CD4-positive, alpha-beta T cell (primary cell): ENCODE measurements around the gene PRKAB2. TPM values are rescaled to one million over a fixed set of nuclear protein-coding genes. Genes with fewer than 3 reads are reported as not detected.

Source experiments
- ATAC-seq: fragments of 200-7000 bp; cut with Tn5 transposase; one replicate; pipeline ENCODE4 v1.10.0; 2022; ENCODE audit warnings: mild to moderate bottlenecking; ENCODE audit not compliant: poor library complexity
- CTCF ChIA-PET: fragments of 350-600 bp; sonication (Branson Sonifier 250); formaldehyde crosslinking; loops from one replicate; lab custom pipeline; 2021; ENCODE audit warnings: antibody characterized with exemption, inconsistent platforms; lab: Charles Lee
- POLR2A ChIA-PET: fragments of 350-600 bp; sonication (Branson Sonifier 250); formaldehyde crosslinking; loops from one replicate; lab custom pipeline; 2021; ENCODE audit warnings: antibody characterized with exemption, inconsistent platforms; lab: Charles Lee
- DNase-seq, 14 experiments: peaks; one replicate each; pipeline ENCODE4 v3.0.0-alpha.2; 2013 to 2020; ENCODE audit warnings: mixed read lengths in 2 of 14
- H3K27ac ChIP-seq, 2 donors: one replicate each; pipeline versions ENCODE4 v1.5.1 to v1.7.0; 2013; ENCODE audit warnings: low read length in 2 of 2, low read depth in 1 of 2, mild to moderate bottlenecking in 1 of 2
- H3K27me3 ChIP-seq, 2 experiments: 1 replicate in 1 of 2; 2 replicates in 1 of 2; pipeline versions ENCODE4 v1.6.1 to v1.7.0; 2013; ENCODE audit warnings: low read length in 2 of 2, control low read depth in 1 of 2, mild to moderate bottlenecking in 1 of 2, moderate library complexity in 1 of 2; ENCODE audit not compliant: insufficient read depth in 2 of 2, control insufficient read depth in 1 of 2
- H3K36me3 ChIP-seq: one replicate; pipeline ENCODE4 v1.6.1; 2013; ENCODE audit warnings: low read length, control low read depth; ENCODE audit not compliant: insufficient read depth
- H3K4me1 ChIP-seq: one replicate; pipeline ENCODE4 v1.6.1; 2013; ENCODE audit warnings: low read length, control low read depth; ENCODE audit not compliant: insufficient read depth
- H3K4me3 ChIP-seq: one replicate; pipeline ENCODE4 v1.5.1; 2013; ENCODE audit warnings: mild to moderate bottlenecking, low read length, moderate library complexity
- H3K9me3 ChIP-seq, 2 experiments: 1 replicate in 1 of 2; 2 replicates in 1 of 2; pipeline versions ENCODE4 v1.6.1 to v1.7.0; 2013; ENCODE audit warnings: low read length in 2 of 2, mild to moderate bottlenecking in 2 of 2, control low read depth in 1 of 2, moderate library complexity in 1 of 2; ENCODE audit not compliant: control insufficient read depth in 1 of 2, insufficient read depth in 1 of 2
- H3K27ac Mint-ChIP-seq: one replicate; pipeline ENCODE4 v1.8.0; 2020; ENCODE audit warnings: mixed read lengths
- H3K27me3 Mint-ChIP-seq: one replicate; pipeline ENCODE4 v1.8.0; 2021; ENCODE audit warnings: mixed read lengths
- H3K36me3 Mint-ChIP-seq: one replicate; pipeline ENCODE4 v1.8.0; 2021; ENCODE audit warnings: low read depth, mixed read lengths
- H3K4me1 Mint-ChIP-seq: one replicate; pipeline ENCODE4 v1.8.0; 2021; ENCODE audit warnings: low read depth, mixed read lengths
- H3K4me3 Mint-ChIP-seq: one replicate; pipeline ENCODE4 v1.8.0; 2020; ENCODE audit warnings: mild to moderate bottlenecking, mixed read lengths
- H3K9me3 Mint-ChIP-seq: one replicate; pipeline ENCODE4 v1.8.0; 2020; ENCODE audit warnings: mixed read lengths
- intact Hi-C, 2 experiments: fragments of 100-400 bp; cut with DNase I in 1 of 2; cut with micrococcal nuclease in 1 of 2; formaldehyde crosslinking; loops; one replicate each; pipeline versions ENCODE4 v1.15.1 to v1.9.0; 2023 to 2025; cut with DNase I, micrococcal nuclease
- total RNA-seq, 174 experiments: library from RNA in 2 of 174; stranded (reverse) in 2 of 174; gene quantifications; one replicate each; pipeline ENCODE4 v1.2.3 and lab custom pipeline; 2021 to 2026
- TF ChIP-seq, protein P1 (sequence below): fragments of 200-600 bp; IDR thresholded peaks from one replicate; pipeline ENCODE4 v1.8.0; 2022; ENCODE audit warnings: antibody characterized with exemption, mild to moderate bottlenecking

The PRKAB2 gene
- total RNA-seq, 2 experiments from 2014 or later = 7.4 to 9.6 TPM

DNA sequence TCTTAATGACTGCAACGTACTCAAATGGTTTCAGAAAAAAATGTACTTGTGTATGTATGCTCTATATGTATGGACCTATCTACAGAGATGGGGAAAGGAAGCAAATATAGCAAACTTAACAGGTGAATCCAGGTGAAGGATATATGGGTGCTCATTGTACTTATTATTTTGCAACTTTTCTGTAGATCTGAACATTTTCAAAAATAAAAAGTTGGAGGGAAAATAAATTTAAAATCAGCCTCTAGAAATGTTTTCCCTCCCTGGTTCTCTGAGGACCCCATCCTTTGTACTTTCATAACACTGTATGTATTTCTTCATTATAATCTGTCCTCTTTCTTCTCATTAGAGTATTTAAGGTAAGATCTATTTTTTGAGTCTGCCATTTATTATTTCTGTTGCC is 34.9 kb upstream of the PRKAB2 start:
- H3K4me3 ChIP-seq = no peak overlapping the region
- no peaks in the 10 kb centered on the region for H3K36me3 Mint-ChIP-seq
- CTCF ChIA-PET = no interaction called here
- no peaks in the 10 kb centered on the region for H3K4me1 Mint-ChIP-seq
- intact Hi-C loops = no loop called here
- no peaks in the 10 kb centered on the region for H3K36me3 ChIP-seq
- H3K27me3 ChIP-seq = no peaks in the 10 kb centered on the region
- no peak overlapping the region for H3K27ac Mint-ChIP-seq
- ATAC-seq = no peak
- POLR2A ChIA-PET = no interaction called here
- H3K4me3 Mint-ChIP-seq = no peak overlapping the region
- DNase-seq = no peak
- H3K27ac ChIP-seq = no peak overlapping the region
- no peaks in the 10 kb centered on the region for H3K4me1 ChIP-seq
- TF ChIP-seq, protein P1, sequence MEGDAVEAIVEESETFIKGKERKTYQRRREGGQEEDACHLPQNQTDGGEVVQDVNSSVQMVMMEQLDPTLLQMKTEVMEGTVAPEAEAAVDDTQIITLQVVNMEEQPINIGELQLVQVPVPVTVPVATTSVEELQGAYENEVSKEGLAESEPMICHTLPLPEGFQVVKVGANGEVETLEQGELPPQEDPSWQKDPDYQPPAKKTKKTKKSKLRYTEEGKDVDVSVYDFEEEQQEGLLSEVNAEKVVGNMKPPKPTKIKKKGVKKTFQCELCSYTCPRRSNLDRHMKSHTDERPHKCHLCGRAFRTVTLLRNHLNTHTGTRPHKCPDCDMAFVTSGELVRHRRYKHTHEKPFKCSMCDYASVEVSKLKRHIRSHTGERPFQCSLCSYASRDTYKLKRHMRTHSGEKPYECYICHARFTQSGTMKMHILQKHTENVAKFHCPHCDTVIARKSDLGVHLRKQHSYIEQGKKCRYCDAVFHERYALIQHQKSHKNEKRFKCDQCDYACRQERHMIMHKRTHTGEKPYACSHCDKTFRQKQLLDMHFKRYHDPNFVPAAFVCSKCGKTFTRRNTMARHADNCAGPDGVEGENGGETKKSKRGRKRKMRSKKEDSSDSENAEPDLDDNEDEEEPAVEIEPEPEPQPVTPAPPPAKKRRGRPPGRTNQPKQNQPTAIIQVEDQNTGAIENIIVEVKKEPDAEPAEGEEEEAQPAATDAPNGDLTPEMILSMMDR = no peak
- H3K9me3 Mint-ChIP-seq = no peaks in the 10 kb centered on the region
- H3K9me3 ChIP-seq = no peaks in the 10 kb centered on the region
- no peaks in the 10 kb centered on the region for H3K27me3 Mint-ChIP-seq

- DNase-seq (no peak), ATAC-seq (no peak)
- Histone ChIP-seq H3K27ac (no peak overlapping the region), H3K4me3 (no peak overlapping the region), H3K4me1 (no peaks in the 10 kb centered on the region), H3K27me3 (no peaks in the 10 kb centered on the region), H3K9me3 (no peaks in the 10 kb centered on the region), H3K36me3 (no peaks in the 10 kb centered on the region)
- Mint-ChIP-seq H3K4me1 (no peaks in the 10 kb centered on the region), H3K9me3 (no peaks in the 10 kb centered on the region), H3K36me3 (no peaks in the 10 kb centered on the region), H3K27me3 (no peaks in the 10 kb centered on the region), H3K27ac (no peak overlapping the region), H3K4me3 (no peak overlapping the region)
- ChIA-PET POLR2A (no interaction called here), CTCF (interaction anchor here (1.6 kb wide), 1 partner anchor 9 kb away, joined by 3 read pairs; no protein-coding TSS in a partner anchor)
- TF ChIP-seq, protein P1 = no peak
- intact Hi-C loops = no loop called here
Measured at GRCh38 chr1:147204080-147204479, 31.8 kb upstream of the PRKAB2 start.

- intact Hi-C loops = no loop called here
- no peaks in the 10 kb centered on the region for H3K4me1 ChIP-seq
- no peaks in the 10 kb centered on the region for H3K9me3 ChIP-seq
- no peaks in the 10 kb centered on the region for H3K27me3 ChIP-seq
- no peak overlapping the region for H3K4me3 ChIP-seq
- CTCF ChIA-PET = interaction anchor here (0.7 kb wide), 1 partner anchor 187 kb away, joined by 3 read pairs; no protein-coding TSS in a partner anchor
- no peak for DNase-seq
- Mint-ChIP-seq H3K27ac (no peak overlapping the region), H3K36me3 (no peaks in the 10 kb centered on the region), H3K4me1 (no peaks in the 10 kb centered on the region), H3K27me3 (no peaks in the 10 kb centered on the region), H3K4me3 (no peak overlapping the region), H3K9me3 (no peaks in the 10 kb centered on the region)
- no peak for ATAC-seq
- TF ChIP-seq, protein P1 = no peak
- POLR2A ChIA-PET = no interaction called here
- no peaks in the 10 kb centered on the region for H3K36me3 ChIP-seq
- H3K27ac ChIP-seq = no peak overlapping the region
Measured at GRCh38 chr1:147202576-147202975, 30.3 kb upstream of the PRKAB2 start.
